ENCODE data around the gene DDTL. TPM values are rescaled to one million over a fixed set of nuclear protein-coding genes. Genes with fewer than 3 reads are reported as not detected.

DDTL gene
- total and polyA plus RNA-seq, 2 of the 8 experiments (the other 6 are each of a cell fraction or from before 2014, with no cell fraction given), result 2.1 to 3.1 TPM

- no peak overlapping the region for H4K5ac ChIP-seq (ENCODE audit: insufficient read length, low read depth, low read length)
- no peak overlapping the region for H3K4me2 ChIP-seq (ENCODE audit: insufficient read depth in 1 of 2, low read depth in 2 of 2, low read length in 2 of 2)
- H3K4ac ChIP-seq (replicated peaks; ENCODE audit: insufficient read length, low read depth, low read length), result no peak overlapping the region
- no peak overlapping the region for H3K56ac ChIP-seq (replicated peaks; ENCODE audit: insufficient read length, low read depth, low read length)
- 0 out of 2 replicates have a peak overlapping the region, but pooled peaks have one; percentile 1 for H2AK5ac ChIP-seq (ENCODE audit: low read depth, low read length)
- WGBS, 2 experiments (ENCODE audit: extremely low coverage in 1 of 2, insufficient coverage in 1 of 2, insufficient read length in 1 of 2, insufficient replicate concordance in 2 of 2, low coverage in 1 of 2, low lambda C conversion rate in 2 of 2, missing lambda C conversion rate in 1 of 2), result 87% methylated on average over 6 of the region's 6 CpGs; no CpG with 5 or more reads in 1 of the 2 experiments
- no peak overlapping the region for H2BK20ac ChIP-seq (ENCODE audit: low read length)
- no peaks in the 10 kb centered on the region for H3K36me3 ChIP-seq (ENCODE audit: control insufficient read depth in 2 of 4, insufficient read depth in 4 of 4, low read length in 3 of 4)
- no peaks in the 10 kb centered on the region for H3K79me1 ChIP-seq (ENCODE audit: low read depth, low read length)
- H3K79me2 ChIP-seq (ENCODE audit: control insufficient read depth in 1 of 2, insufficient read depth in 2 of 2, low read length in 2 of 2), result peaks cover 0 to 4% of the 10 kb centered on the region in 2 experiments; a peak in 2 of 4 replicates
- H3K14ac ChIP-seq (ENCODE audit: insufficient read length), result no peak overlapping the region
- H3K23ac ChIP-seq (ENCODE audit: insufficient read length), result no peak overlapping the region
- peak overlapping the region; percentile 76; the same call in 1 of the 2 replicates for H2BK15ac ChIP-seq (ENCODE audit: low read length)
- no peak overlapping the region for H3K9ac ChIP-seq (replicated peaks in 1 of 4; ENCODE audit: extremely low read depth in 1 of 4, low read depth in 3 of 4, low read length in 3 of 4)
- ChIA-PET CTCF (ENCODE audit: partially characterized antibody) (interaction anchor here (1.2 kb wide), 1 partner anchor 19 kb away, joined by 3 read pairs; no protein-coding TSS in a partner anchor), POLR2A (ENCODE audit: partially characterized antibody) (no interaction called here)
- no peak overlapping the region for H3K18ac ChIP-seq (ENCODE audit: extremely low read depth, low read length)
- no peak overlapping the region for H4K8ac ChIP-seq (ENCODE audit: extremely low read depth, insufficient read depth, low read length)
- peak overlapping the region; percentile 1; the same call in 1 of the 2 replicates for H2BK12ac ChIP-seq (ENCODE audit: low read depth, low read length)
- FAIRE-seq (no peak), DNase-seq (ENCODE audit: low read depth in 1 of 2, low spot score in 2 of 2) (no peak)
- no peaks in the 10 kb centered on the region for H3K9me3 ChIP-seq (ENCODE audit: insufficient read depth in 2 of 2, low read depth in 1 of 2, low read length in 1 of 2)
- no peak overlapping the region for H2AFZ ChIP-seq (ENCODE audit: low read length)
- H3K27me3 ChIP-seq (replicated peaks in 1 of 4; ENCODE audit: control insufficient read depth in 3 of 4, extremely low read depth in 1 of 4, insufficient read depth in 3 of 4, low read length in 3 of 4), result peaks cover 0 to 3% (median 0%) of the 10 kb centered on the region in 4 experiments; a peak in 3 of 7 replicates
- H4K91ac ChIP-seq (replicated peaks; ENCODE audit: insufficient read length, low read length), result no peak overlapping the region
- no peaks in the 10 kb centered on the region for H4K20me1 ChIP-seq (replicated peaks in 1 of 2; ENCODE audit: control insufficient read depth in 1 of 2, insufficient read depth in 2 of 2, low read length in 2 of 2)
- no peak overlapping the region for H2BK5ac ChIP-seq (ENCODE audit: low read depth, low read length)
- no peaks in the 10 kb centered on the region; a peak in 2 of 7 replicates for H3K4me1 ChIP-seq (replicated peaks in 1 of 4; ENCODE audit: control insufficient read depth in 3 of 4, insufficient read depth in 4 of 4, low read length in 3 of 4)
- no peak overlapping the region for H2BK120ac ChIP-seq (replicated peaks; ENCODE audit: low read depth, low read length)
- H3K4me3 ChIP-seq (ENCODE audit: extremely low read depth in 1 of 4, insufficient read depth in 2 of 4, low read depth in 3 of 4, low read length in 4 of 4), result no peak overlapping the region
- H3K27ac ChIP-seq (ENCODE audit: low read depth, low read length), result no peak overlapping the region
- H3K23me2 ChIP-seq (ENCODE audit: low read depth, low read length), result peaks cover 6% of the 10 kb centered on the region; the same call in 1 of the 2 replicates
- TF ChIP-seq EP300 (IDR thresholded peaks at IDR 0.05; ENCODE audit: borderline replicate concordance in 1 of 2, low read depth in 2 of 2, low read length in 2 of 2) (no peak), CBX8 (IDR thresholded peaks at IDR 0.05; ENCODE audit: borderline replicate concordance, low read depth, low read length) (no peak), RNF2 (IDR thresholded peaks at IDR 0.05; ENCODE audit: borderline replicate concordance, low read depth, low read length, missing control alignments, poor library complexity, severe bottlenecking) (no peak), POLR2AphosphoS5 (IDR thresholded peaks at IDR 0.05; ENCODE audit: low read depth, low read length) (no peak), SIRT6 (IDR thresholded peaks at IDR 0.05; ENCODE audit: low read length) (no peak), KDM1A (IDR thresholded peaks at IDR 0.05; ENCODE audit: borderline replicate concordance, low read length) (no peak), CHD1 (IDR thresholded peaks at IDR 0.05; ENCODE audit: low read depth, low read length) (no peak), ATF2 (IDR thresholded peaks at IDR 0.05; ENCODE audit: low read length) (no peak), TEAD4 (IDR thresholded peaks at IDR 0.05; ENCODE audit: low read depth, low read length) (no peak)
These were observed 40.2 kb downstream of the DDTL start for GRCh38 chr22:24006914-24007214.

All from H1 (cell line).